WTC11 (cell line): ENCODE data around the gene CEP170B. TPM values are rescaled to one million over a fixed set of nuclear protein-coding genes. Genes with fewer than 3 reads are reported as not detected.

ENCODE experiments used
- ATAC-seq: fragments of 200-7000 bp; cut with Tn5 transposase; 2 replicates; pipeline ENCODE4 v1.10.0; 2021; ENCODE audit warnings: mild to moderate bottlenecking, moderate library complexity
- CTCF ChIA-PET: fragments of 300-600 bp; sonication (Branson Sonifier 250); formaldehyde crosslinking; loops from one replicate; lab custom pipeline; 2021; ENCODE audit warnings: antibody characterized with exemption; lab: Charles Lee
- POLR2A ChIA-PET: fragments of 350-600 bp; sonication (Branson Sonifier 250); formaldehyde crosslinking; loops from one replicate; lab custom pipeline; 2021; ENCODE audit warnings: antibody characterized with exemption; lab: Charles Lee
- DNase-seq: peaks from one replicate; pipeline ENCODE4 v3.0.0; 2021; ENCODE audit warnings: low spot score
- H3K27ac Mint-ChIP-seq: 2 replicates; pipeline ENCODE4 v1.8.0; 2021; ENCODE audit warnings: mixed read lengths
- H3K27me3 Mint-ChIP-seq: 2 replicates; pipeline ENCODE4 v1.8.0; 2021; ENCODE audit warnings: low read depth, mild to moderate bottlenecking, moderate library complexity, mixed read lengths
- H3K36me3 Mint-ChIP-seq: 2 replicates; pipeline ENCODE4 v1.8.0; 2021; ENCODE audit warnings: mixed read lengths
- H3K4me1 Mint-ChIP-seq: 2 replicates; pipeline ENCODE4 v1.8.0; 2022; ENCODE audit warnings: mixed read lengths
- H3K4me3 Mint-ChIP-seq: 2 replicates; pipeline ENCODE4 v1.8.0; 2021; ENCODE audit warnings: mild to moderate bottlenecking, moderate library complexity, mixed read lengths
- H3K9me3 Mint-ChIP-seq: 2 replicates; pipeline ENCODE4 v1.8.0; 2021; ENCODE audit warnings: mixed read lengths
- AFF4 ChIP-seq: sonication (generic); formaldehyde crosslinking; IDR thresholded peaks from 2 replicates; pipeline ENCODE4 v1.8.1; 2023; ENCODE audit warnings: mild to moderate bottlenecking, missing genetic modification reagents, borderline replicate concordance
- CDX4 ChIP-seq: fragments of 250-450 bp; sonication (Bioruptor Pico); IDR thresholded peaks from 2 replicates; pipeline ENCODE4 v1.9.0; 2021; ENCODE audit warnings: moderate library complexity, mild to moderate bottlenecking, inconsistent platforms, borderline replicate concordance
- CREB1 ChIP-seq: sonication (generic); formaldehyde crosslinking; IDR thresholded peaks from 2 replicates; pipeline ENCODE4 v1.8.0; 2023; ENCODE audit warnings: mild to moderate bottlenecking, missing genetic modification reagents
- CTCF ChIP-seq: fragments of 200-600 bp; IDR thresholded peaks from 2 replicates; pipeline ENCODE4 v1.8.0; 2022; ENCODE audit warnings: antibody characterized with exemption
- E2F4 ChIP-seq: sonication (generic); formaldehyde crosslinking; IDR thresholded peaks from 2 replicates; pipeline ENCODE4 v1.8.1; 2022; ENCODE audit warnings: low read depth, mild to moderate bottlenecking, moderate library complexity, missing genetic modification reagents, borderline replicate concordance
- FOXP4 ChIP-seq: sonication (generic); formaldehyde crosslinking; IDR thresholded peaks from 2 replicates; pipeline ENCODE4 v1.8.0; 2022; ENCODE audit warnings: mild to moderate bottlenecking, missing genetic modification reagents
- SMAD3 ChIP-seq: sonication (generic); formaldehyde crosslinking; IDR thresholded peaks from 2 replicates; pipeline ENCODE4 v1.8.0; 2022; ENCODE audit warnings: missing genetic modification reagents, mild to moderate bottlenecking, borderline replicate concordance
- TEAD4 ChIP-seq: sonication (generic); formaldehyde crosslinking; IDR thresholded peaks from 2 replicates; pipeline ENCODE4 v1.8.0; 2022; ENCODE audit warnings: mild to moderate bottlenecking, missing genetic modification reagents
- ZMAT4 ChIP-seq: fragments of 250-450 bp; sonication (Bioruptor Pico); IDR thresholded peaks from 2 replicates; pipeline ENCODE4 v1.9.0; 2021; ENCODE audit warnings: mild to moderate bottlenecking
- ZNF281 ChIP-seq: sonication (generic); formaldehyde crosslinking; IDR thresholded peaks from 2 replicates; pipeline ENCODE4 v1.8.0; 2023; ENCODE audit warnings: mild to moderate bottlenecking, missing genetic modification reagents
- ZNF317 ChIP-seq: sonication (generic); formaldehyde crosslinking; IDR thresholded peaks from 2 replicates; pipeline ENCODE4 v1.8.1; 2023; ENCODE audit warnings: low read depth, mild to moderate bottlenecking, moderate library complexity, missing genetic modification reagents, borderline replicate concordance
- total RNA-seq: library from RNA; stranded (reverse); gene quantifications from 3 replicates; pipeline ENCODE4 v1.2.3, GENCODE V29; 2021

CEP170B gene
- total RNA-seq, 1 experiment from 2014 or later: 47.0 TPM

- DNase-seq (peak; percentile 10), ATAC-seq (no peak)
- ChIA-PET CTCF (interaction anchor here (0.6 to 5.2 kb wide), 17 partner anchors 10 to 199 kb away, joined by 3 to 58 read pairs (median 4); partner anchors contain the start of genes CDCA4, SIVA1 and ZBTB42), POLR2A (no interaction called here)
- Mint-ChIP-seq H3K9me3 (peaks cover 14% of the 10 kb centered on the region), H3K27ac (no peak overlapping the region), H3K4me3 (no peak overlapping the region), H3K27me3 (peaks cover 26% of the 10 kb centered on the region), H3K36me3 (no peaks in the 10 kb centered on the region; the same call in 1 of the 2 replicates), H3K4me1 (peaks cover 19% of the 10 kb centered on the region)
- no peak for TF ChIP-seq AFF4 (CRISPR knock-in tag)
- no peak for TF ChIP-seq ZNF317 (CRISPR knock-in tag)
- TF ChIP-seq E2F4 (CRISPR knock-in tag): no peak
- no peak for TF ChIP-seq SMAD3
- no peak for TF ChIP-seq CREB1 (CRISPR knock-in tag)
- no peak for TF ChIP-seq CTCF
- TF ChIP-seq ZMAT4: no peak
- TF ChIP-seq ZNF281 (CRISPR knock-in tag): no peak
- TF ChIP-seq TEAD4 (CRISPR knock-in tag): no peak
- TF ChIP-seq CDX4 (CRISPR knock-in tag): no peak
- no peak for TF ChIP-seq FOXP4
These were observed 43.7 kb upstream of the CEP170B start for GRCh38 chr14:104821229-104821945.
